ENCODE results near the gene MED31.

GRCh38 chr17:6603744-6604325 is 47.6 kb downstream of the MED31 start:
- TF ChIP-seq TAF1 (IDR thresholded peaks at IDR 0.05; ENCODE audit: borderline replicate concordance, insufficient read depth, low read length): no peak
- TF ChIP-seq FOXP2 (optimal IDR thresholded peaks at IDR 0.05; ENCODE audit: borderline replicate concordance, extremely low read depth, extremely low read length, insufficient read depth): no peak
- no peak for TF ChIP-seq POLR2AphosphoS5 (IDR thresholded peaks at IDR 0.05; ENCODE audit: low read depth, low read length)
